RPMI8226 (cell line): ENCODE measurements around the gene GPLD1.
"Not testable (repeated sequence)": the region's sequence is repeated elsewhere in the genome, so short reads cannot be mapped to it uniquely, and the experiment has no call there.

Source experiments
- DNase-seq: peaks from one replicate; pipeline ENCODE4 v3.0.0-alpha.2; 2015

GPLD1 gene

DNA sequence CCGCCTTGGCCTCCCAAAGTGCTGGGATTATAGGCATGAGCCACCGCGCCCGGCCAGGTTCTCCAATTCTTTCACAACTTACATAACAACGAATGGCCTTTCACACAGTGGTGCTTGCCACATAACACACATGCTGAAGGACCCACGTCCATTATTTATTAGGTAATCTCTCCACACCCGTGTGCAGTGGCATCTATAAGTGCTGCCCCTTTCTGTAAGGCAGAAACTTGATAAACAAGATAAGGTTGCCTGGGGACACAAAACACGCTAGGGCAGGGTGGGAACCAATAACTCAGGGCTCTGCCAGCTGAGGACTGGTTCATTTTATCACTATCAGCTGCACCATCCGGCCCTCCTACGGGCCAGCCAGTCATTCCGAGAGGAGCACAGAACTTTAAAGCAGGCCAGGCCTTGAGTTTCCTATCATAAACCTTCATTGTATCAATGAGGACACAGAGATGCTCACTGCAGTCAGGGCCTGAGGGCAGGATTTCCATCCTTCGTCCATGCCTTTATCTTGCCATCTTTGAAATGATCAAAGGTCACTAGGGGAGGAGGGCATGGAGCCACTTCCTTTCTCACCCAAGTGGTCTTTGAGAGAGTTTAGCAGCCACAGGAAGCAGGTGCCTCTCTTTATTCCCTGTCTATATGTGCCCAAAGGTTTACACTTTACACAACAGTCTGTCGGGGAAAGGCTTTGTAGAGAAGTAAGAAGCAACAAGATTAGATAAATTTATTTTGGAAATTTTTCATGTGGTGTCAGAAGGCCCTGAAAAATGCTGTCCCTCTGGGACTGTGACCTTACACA is 37.6 kb downstream of the GPLD1 start:
- DNase-seq: no peak

DNA sequence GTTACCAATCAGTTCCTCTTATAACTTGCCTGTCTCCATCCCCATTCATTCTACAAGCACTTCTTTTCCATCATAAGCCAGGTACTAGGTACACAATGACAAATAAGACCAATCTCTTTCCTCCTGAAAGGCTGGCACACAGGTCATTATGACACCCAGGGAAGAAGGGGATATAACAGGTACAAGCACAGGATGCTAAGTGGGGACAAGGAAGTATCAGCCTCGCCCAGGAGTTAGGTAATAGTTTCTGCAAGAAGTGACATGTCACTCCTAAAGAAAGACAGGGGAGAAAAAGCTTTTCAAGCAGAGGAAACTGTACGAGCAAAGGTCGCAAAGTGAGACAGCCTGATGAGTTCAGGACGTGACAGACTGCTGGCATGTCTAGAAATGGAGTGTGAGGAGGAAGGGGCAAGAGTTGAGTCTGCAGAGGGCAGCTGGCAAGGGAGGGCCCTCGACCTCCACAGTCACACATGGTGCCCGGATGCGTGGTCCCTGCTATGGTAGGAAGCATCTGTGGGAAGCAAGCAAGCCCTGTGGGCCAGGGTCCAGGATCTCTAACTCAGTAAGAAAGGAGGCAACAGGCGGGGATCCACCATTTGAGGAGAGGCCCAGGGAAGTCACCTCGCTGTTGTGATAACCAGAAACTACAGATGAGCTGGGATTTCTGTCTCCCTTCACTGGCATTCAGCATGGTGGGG is 40.4 kb downstream of the GPLD1 start:
- no peak for DNase-seq

DNA sequence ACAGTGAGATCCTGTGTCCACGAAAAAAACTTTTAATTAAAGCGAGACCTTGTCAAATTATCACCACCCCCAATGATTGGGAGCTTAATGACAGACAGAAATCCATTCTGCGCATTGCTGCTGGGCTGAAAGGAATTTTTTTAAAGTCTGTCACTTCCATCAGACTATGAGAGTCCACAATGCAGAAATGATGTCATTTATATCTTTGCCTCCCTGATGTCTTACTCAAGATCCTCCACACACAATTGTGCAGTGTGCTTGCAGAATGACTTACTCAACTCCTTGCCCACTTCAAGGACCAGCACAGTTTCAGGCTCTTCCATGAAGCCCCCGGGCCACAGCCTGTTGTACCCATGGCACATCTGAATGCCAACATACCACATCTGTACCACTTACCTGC is 41.0 kb downstream of the GPLD1 start:
- no peak for DNase-seq

DNA sequence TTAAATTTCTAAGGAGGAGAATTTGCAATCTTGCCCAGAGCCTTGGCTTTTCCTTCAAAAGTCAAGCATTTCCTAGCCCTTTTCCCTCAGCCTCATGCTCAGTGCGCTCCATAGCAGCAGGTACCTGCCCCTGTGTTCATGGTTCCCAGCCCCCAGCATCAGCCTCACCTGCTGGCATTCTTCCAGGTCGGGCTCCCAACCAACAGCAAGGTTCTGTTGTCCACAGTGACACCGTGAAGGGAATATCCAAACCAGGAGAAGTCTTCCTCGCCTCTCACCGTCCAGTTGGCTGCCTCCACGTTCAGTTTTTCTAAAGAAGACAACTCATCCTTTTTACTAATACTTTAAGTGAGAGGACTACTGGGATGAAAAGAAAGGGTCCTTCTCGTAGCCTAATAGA is 42.7 kb downstream of the GPLD1 start:
- DNase-seq: no peak

DNA sequence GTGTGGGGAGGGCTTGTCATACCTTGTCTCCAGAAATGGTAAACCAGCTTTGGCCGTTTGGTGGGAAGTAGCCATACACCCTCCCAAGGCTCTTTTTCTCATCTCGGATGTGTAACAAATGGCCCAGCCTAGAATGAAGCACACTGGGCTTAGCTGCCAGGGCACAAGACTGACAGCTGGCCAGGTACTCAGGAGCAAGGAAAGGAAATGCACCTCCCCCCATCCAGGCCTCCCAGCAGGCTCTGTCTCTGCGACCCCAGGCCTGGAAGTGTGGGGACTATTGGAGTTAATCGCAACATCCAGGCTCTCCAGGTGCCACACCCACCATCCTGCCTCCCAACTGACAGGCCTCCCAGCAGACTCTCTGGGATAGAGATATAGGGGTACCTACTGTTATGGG is 43.7 kb downstream of the GPLD1 start:
- no peak for DNase-seq

DNA sequence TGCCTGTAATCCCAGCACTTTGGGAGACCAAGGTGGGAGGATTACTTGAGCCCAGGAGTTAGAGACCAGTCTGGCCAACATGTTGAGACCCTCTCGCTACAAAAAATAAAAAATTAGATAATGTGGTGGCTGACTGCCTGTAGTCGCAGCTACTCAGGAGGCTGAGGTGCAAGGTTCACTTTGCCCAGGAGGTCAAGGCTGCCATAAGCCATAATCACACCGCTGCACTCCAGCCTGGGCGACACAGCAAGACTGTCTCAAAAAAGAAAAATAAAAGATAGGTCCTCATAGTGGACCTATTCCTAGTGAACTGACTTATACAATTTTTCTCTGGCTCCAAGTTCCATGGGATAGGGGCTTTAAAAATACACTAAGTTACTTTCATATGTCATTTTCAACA is 44.8 kb downstream of the GPLD1 start:
- DNase-seq: no peak

DNA sequence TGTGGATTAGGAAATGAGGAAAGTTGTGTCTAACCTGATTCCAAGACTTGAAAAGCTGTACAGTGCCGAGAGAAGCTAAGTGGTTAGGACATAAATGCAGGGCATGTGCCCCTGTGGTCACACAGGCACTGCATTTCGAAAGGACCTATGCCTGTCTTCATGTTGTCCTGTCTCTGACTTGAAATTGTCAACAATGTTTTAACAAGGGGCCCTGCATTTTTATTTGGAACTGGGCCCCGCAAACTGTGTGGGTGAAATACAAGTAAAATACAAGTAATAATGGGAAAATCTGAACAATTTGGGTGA is 47.8 kb downstream of the GPLD1 start:
- DNase-seq: no peak

DNA sequence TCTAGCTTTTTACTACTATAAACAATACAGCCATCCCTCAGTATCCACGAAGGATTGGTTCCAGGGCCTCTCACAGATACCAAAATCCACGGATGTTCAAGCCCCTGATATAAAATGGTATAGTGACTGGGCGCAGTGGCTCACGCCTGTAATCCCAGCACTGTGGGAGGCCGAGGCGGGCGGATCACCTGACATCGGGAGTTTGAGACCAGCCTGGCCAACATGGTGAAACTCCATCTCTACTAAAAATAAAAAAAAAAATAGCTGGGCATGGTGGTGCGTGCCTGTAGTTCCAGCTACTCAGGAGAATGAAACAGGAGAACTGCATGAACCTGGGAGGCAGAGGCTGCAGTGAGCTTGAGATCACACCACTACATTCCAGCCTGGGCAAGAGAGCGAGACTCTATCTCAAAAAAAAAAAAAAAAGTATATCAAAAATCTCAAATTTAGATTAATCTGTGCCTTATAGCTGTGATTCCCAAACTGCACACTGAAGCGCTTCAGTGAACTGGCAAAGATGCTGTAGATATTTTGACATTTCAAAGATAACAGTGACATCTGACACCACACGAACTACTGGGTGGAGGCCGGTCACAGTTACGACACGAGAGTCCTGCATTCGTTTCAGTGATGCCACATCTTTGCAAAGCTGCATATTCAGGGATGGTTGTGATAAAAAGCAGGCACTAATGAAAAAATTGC is 48.3 kb downstream of the GPLD1 start:
- DNase-seq: no peak

DNA sequence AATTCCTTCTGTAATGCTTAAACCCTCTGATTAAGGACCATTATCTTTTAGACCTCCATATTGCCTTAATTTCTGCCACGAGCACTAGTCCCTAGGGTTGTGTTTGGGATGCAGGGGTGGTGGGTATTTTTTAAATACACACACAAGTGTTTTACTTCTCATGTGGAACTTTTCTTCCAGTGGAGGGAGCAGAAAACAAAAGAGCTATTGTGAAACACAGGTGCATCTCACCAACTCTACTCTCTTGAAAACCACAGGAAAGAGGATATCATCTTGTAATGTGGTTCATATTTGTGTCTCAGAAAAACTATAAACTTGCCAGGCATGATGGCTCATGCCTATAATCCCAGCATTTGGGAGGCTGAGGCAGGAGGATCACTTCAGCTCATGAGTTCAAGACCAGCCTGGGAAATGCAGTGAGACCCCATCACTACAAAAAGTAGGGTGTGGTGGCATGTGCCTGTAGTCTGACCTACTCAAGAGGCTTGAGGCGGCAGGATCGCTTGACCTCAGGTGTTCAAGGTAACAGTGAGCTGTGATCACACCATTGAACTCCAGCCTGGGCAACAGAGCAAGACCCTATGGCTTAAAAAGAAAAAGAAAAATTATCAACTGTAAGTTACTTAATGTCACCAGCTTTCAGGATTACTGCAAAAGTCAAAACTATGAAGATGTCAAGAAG is 49.4 kb downstream of the GPLD1 start:
- DNase-seq: no peak

DNA sequence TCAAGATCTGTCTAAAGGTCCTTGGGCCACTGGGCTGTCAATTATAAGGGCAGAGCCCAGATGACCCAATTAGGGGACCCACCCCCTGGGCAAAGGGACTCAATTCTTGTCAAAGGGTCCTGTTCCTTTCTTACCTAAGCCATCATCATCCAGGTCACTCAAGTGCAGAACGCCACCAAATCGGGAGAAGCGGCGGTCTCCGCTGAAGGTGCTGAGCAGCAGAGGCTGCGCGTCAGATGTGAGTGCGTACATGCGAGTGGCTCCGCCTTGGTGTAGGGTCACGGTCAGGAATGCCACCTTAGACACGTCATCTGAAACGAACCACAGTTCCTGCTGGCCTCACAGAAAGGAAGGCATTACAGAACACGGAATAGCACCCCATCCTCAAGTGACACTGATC is 52.4 kb downstream of the GPLD1 start:
- no peak for DNase-seq

DNA sequence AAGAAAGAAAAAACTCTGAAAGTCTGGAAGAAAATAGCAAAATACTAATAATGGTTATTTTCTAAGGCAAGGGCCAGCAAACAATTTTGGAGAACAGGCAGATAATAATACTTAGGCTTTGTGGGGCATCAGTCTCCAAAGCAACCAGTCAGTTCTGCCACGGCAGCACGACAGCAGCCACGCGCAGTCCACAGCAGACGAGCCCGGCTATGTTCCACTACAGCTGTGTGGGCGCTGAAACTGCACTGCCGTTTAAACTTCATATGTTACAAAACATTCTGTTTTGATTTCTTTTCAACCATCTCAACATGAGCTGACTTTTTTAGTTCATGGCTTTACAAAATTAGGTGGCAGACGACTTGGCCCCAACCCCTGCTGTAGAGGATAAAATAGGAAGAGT is 56.8 kb downstream of the GPLD1 start:
- no peak for DNase-seq

DNA sequence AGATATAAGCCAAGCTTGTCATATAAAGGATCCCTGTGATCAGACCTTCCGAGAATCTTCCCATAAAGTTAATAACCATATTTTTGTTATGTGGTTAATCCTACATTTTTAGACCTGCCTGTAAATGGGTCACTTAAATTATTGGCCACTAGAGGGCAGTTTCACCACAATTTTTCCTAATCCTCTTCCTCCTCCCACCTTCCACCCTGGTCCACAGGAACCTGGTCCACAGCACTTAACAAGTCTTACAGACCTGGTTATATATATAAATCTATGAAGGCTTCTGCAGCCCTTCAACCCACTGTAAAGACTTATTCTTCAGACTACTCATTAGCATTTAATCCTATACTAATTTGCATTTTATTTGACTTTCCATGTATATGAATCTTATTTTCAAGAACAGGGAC is 58.3 kb downstream of the GPLD1 start:
- peak; percentile 51 for DNase-seq

DNA sequence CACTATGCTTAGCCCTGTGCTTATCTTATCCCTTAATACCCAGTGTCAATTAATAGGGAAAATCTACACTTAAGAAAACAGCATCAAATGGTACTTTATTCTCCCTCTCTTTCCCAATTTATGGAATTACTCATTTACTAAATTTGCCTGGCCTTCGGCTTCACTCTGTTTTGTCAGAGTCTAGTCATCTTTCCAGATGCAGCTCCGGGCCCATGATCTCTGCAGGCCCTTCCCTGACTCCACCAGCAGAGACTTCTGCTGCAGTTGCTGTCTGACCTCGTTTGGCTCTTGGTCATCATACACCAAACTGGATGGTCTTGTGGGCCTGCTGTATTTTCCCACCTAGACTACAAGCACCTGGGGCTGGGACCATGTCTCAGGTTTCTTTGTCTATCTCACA is 59.3 kb downstream of the GPLD1 start:
- DNase-seq: no peak

DNA sequence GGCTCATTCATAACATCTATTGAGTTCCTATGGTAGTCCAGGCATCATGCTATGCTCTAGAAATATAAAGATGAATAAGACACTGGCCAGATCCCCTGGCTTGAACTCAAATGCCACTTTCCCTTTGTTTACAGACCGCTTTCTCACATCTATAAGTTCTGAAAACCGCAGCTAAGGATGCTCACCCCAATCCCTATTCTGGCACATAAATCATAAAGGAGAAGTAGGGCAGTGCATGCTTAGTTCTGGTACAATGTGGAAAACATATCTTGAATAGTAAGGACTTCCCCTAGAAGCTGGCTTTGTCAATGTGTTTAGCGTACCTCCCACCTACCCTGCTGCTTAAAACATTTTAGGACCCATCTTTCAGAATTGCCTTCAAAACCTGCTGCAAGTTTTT is 60.2 kb downstream of the GPLD1 start:
- no peak for DNase-seq

DNA sequence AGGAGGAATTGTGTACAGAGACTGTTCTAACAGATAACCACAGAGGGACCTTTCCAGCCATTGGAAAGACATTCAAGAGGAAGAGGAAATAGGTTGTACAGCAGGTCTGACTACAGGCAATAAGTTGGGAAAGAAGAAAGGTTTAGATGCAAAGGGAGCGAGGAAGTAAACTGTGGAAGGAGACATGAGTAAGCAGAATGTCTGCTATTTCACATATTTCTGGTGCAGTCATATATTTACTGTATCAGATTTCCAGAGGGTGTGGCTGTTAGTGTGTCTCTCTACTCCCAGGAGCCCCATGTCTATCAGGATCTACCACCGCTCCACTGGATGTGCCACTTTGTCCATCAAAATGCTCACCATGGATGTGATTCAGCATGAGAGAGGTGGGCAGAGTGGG is 60.8 kb downstream of the GPLD1 start:
- no peak for DNase-seq

DNA sequence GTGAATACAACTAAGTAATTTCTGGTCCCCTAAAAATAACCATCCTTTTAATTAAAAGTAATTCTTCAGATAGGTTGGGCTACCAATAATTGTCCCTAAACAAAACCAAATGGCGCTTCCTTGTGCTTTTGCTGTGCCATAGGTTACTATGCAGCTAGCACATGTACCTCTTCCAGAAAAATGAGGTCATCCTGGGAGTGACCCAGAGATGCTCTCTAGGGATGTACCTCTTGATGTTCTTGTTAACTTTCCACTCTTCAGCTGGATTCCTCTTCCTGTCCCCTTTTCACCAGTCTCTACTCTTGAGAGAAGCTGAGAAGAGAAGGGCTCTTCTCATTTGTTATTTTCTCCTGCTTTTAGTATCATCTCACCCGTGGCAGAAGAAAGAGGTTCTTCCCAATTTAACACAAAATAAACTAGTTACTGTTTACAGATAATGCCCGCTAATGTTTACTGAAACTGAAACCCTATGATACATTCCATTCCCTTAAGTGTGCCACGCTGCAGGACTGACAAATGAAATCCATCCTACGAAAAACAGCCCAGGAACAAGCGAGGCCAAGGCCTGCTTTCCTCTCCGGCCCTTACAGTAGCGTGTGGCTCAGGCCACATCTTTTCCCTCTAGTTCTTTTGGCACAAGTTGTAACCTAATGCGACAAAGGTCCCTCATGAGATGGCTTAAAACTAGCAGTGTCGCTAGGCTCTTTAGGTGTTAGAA is 62.5 kb downstream of the GPLD1 start:
- no peak for DNase-seq

DNA sequence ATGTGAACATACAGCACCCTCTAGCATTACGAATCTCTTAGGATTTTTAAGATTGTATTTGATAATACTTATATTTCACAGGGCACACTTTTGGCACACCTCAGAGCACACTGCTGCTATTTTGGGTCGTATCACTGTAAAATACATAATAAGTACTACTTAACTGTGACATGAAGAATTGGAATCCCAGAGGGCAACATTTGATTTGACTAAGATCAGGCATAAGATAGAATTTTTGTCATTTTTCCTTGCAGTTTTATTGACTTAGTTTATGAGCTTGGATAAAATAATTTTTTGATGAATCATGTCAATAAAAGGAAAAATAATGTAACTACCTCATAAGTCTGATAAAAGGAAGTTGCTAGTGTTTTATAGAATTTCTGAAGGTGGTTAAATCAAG is 64.3 kb downstream of the GPLD1 start:
- DNase-seq: no peak

DNA sequence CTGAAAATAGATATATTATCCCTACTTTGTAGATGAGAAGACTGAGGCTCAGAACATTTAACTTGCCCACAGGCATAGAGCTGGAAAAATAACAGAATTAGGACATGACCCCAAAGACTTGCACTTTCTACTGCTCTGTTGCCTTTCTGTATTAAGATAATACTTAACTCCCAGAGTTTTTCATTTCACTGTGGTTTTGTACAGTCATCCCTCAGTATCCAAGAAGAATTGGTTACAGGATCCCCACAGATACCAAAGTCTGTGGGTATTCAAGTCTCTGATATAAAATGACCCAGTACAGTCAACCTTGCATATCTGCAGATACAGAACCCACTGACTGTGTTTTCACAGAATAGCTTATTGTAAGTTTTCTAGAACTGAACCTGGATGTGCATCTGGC is 69.9 kb downstream of the GPLD1 start:
- no peak for DNase-seq

DNA sequence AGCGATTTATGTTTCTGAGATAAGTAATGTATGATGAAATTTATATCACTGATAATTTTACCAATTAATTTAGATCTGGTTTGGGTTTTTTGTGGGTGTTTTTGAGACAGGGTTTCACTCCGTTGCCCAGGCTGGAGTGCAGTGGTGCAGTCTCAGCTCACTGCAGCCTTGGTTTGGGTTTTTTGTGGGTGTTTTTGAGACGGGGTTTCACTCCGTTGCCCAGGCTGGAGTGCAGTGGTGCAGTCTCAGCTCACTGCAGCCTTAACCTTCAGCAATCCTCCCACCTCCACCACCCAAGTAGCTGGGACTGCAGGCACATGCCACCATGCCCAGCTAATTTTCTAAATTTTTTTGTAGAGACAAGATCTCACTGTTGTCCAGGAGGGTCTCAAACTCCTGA is 73.6 kb downstream of the GPLD1 start:
- DNase-seq: no peak

DNA sequence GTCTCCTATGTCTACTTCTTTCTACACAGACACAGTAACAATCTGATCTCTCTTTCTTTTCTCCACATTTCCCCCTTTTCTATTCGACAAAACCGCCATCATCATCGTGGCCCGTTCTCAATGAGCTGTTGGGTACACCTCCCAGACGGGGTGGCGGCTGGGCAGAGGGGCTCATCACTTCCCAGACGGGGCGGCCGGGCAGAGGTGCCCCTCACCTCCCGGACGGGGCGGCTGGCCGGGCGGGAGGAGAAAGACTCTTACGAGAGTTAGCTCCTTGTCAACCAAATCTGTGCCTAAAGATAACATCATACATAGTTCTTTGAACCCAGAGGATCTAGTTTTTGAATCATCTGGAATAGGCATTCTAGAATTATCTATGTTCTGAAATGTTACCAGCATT is 74.8 kb downstream of the GPLD1 start:
- DNase-seq: not testable (repeated sequence)

DNA sequence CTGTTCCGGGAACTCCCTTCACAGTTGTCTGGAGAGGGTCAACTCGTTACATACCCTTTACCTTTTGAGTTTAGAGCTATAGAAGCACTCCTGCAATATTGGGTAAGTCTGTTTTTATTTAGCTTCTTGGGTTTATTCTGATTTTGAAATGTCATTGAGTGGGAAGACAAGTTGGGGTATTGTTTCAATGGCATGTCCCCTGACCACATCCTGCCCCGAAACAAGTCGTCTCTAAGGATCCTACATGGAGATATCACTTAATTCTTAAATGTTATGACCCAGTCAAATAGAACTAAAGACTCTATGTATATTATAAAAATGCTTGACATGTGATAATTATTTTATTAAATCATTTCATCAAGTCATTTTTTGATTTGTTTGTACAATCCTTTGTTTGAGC is 77.1 kb downstream of the GPLD1 start:
- DNase-seq: no peak

DNA sequence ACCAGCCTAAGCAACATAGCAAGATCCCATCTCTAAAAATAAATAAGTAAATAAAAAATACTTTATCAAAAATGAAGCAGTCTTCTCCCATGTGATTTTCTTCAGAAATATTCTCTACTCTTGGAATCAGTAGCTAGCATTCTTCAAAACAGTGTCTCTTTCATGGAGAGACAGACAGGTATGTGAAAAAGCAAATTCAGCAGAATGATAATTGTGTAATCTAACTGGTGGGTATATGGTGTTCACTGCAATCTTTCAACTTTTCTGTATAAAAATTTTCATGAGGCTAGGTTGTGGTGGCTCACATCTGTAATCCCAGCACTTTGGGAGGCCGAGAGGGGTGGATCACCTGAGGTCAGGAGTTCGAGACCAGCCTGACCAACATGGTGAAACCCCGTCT is 78.8 kb downstream of the GPLD1 start:
- no peak for DNase-seq
